ENCODE data around the gene NEURL1.
"Not testable (repeated sequence)": the region's sequence is repeated elsewhere in the genome, so short reads cannot be mapped to it uniquely, and the experiment has no call there.

DNA sequence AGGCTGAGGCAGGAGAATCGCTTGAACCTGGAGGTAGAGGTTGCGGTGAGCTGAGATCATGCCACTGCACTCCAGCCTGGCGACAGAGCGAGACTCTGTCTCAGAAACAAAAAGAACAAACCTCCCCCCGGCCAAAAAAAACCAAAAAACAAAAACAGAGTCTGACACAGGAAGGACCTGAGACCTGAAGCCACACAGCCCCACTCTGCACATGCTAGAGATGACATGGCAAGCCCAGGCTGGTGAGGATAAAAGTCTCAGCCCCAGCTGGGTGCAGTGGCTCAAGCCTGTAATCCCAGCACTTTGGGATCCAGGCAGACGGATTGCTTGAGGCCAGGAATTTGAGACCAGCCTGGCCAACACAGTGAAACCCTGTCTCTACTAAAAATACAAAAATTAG is 139.4 kb downstream of the NEURL1 start:
- TF ChIP-seq CTCF, POLR2A (IDR thresholded peaks at IDR 0.05): not testable (repeated sequence)

Measured in esophagus squamous epithelium (tissue), 4 donors.